Measurements from ENCODE around the gene MID1.

- no peak for TF ChIP-seq POLR2AphosphoS5 (IDR thresholded peaks at IDR 0.05; ENCODE audit: low read depth, low read length)
- no peak for TF ChIP-seq REST (IDR thresholded peaks at IDR 0.05; ENCODE audit: insufficient read depth in 1 of 2, low read depth in 2 of 2, low read length in 2 of 2)
Observed at GRCh38 chrX:10506781-10507180, 113.6 kb downstream of the MID1 start.

Measured in PFSK-1 (cell line).